DMS53 treated with DMSO at 0.1 percent for 48 hours (cell line): ENCODE results near the gene BLACAT1.
"Not testable (repeated sequence)": the region's sequence is repeated elsewhere in the genome, so short reads cannot be mapped to it uniquely, and the experiment has no call there.

Experiments used
- DNase-seq: peaks from one replicate; lab custom pipeline; 2025; ENCODE audit not compliant: unreplicated experiment; lab: John Stamatoyannopoulos, UW

Gene BLACAT1

DNA sequence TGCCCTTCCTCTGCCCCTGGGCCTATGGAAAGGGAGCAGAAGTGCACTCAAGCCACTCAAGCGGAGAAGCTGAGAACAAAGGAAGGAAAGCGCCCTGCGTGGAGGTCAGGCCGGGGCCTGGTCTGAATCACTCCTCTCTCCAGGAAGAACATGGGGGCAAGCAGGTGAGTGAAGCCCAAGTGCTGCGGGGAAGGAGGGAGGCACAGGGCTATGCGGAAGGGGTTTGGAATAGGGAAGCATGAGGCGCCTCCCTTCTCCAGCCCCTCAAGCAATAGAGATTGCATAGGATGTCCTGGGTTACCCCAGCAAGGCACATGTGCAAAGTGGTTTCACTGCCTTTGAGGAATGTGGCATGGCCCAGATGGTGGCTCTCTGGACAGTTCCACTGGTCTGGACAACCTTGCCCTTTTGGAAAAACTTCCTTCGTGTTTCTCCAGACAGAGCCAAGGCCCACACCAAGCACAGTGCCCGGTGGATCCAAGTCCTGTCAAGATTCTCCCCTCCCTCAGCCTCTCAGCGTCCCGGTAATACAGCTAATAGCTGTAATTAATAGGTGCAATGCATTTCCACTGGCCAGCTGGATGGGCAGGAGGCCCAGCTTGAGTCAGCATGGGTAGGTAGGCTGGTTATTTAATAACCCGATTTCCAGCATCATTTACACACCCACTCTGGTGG, 13.7 kb downstream of the BLACAT1 start:
- peak; percentile 94 for DNase-seq

DNA sequence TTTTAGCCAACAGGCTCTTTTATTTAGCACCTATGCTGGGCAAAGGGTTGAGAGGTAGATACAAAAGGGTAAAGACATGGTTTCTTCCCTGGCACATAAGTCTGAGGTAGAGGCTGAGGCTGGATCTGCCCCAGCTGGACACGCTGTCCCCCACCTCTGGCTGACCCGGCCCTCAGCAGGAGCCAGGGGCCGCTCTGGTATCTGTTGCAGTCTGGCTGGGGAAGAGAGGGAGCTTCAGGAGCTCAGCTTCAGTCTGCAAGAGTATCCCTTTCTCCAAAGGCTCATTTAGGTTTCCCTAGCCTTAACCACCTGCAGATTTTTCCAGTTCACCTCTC, 14.2 kb downstream of the BLACAT1 start:
- DNase-seq: no peak

DNA sequence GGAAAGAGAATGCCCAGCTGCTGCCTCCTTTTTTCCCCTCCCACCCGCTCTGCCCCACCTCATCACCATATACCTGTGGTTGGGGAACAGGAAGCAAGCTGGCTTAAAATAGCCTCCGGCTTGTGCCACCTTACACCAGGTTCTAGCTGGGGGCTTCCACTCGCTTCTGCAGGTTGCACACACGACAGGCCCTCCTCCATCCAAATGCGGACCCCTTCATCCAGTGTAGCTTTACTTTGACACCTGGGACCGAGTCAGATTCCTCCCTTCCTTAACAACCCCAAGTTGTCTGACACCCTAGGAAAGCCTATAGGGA, 14.6 kb downstream of the BLACAT1 start:
- no peak for DNase-seq

DNA sequence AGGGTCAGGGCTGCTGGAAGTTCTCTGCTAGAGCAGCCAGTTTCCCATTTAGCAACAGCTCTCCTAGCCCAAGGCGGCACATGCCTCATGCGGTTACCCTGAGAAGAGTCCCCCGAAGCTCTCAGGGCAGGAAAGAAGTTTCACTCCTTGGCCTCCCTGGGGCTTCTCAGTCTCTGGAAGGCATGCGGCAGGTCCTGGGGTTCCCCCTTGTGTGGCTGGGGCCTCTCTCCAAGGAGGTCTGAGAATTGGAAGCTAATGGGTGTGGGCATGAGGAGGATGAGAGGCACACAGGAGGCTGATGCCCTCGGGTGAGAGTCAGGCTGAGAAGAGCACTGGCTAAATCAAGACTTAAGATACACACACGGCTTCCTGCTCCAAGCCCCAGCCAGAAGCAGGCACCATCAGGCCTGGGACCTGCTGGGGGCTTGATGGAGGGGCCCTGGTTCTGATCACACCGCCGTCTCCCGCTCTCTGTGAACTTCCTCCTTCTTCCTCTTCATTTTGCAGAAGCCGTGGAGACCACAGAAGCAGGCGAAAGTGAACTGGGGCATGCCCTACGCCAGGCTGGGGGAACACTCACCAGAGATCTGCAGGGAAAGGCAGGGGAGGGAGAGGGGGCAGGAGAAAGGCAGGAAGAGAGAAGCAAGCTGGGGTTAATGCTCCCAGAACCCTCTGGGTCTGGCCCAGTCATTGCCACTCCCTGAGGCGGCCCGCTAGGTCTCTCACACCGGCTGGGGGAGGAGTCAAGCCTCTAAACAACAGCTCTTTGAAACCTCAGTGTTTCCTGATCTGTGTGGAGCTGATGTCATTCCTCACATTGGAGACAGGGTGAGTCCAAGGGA, 15.1 kb downstream of the BLACAT1 start:
- DNase-seq: peak; percentile 99

DNA sequence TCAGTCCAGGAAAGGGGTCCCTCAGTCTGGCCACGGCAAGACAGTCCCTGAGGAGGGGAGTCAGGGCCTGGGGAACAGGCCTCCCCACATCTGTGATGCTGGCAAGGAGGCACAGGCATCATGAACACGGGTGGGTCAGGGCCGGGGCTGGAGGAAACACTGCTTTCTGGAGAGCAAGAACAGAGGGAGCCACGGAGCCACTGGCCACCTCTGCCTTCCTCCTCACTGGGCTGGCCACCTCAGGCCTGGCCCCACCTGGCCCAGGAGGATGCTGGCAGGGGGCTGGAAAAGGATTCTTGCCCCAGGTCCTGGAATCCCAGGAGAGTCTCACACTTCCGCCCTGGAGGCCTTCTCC, 15.7 kb downstream of the BLACAT1 start:
- DNase-seq: no peak

DNA sequence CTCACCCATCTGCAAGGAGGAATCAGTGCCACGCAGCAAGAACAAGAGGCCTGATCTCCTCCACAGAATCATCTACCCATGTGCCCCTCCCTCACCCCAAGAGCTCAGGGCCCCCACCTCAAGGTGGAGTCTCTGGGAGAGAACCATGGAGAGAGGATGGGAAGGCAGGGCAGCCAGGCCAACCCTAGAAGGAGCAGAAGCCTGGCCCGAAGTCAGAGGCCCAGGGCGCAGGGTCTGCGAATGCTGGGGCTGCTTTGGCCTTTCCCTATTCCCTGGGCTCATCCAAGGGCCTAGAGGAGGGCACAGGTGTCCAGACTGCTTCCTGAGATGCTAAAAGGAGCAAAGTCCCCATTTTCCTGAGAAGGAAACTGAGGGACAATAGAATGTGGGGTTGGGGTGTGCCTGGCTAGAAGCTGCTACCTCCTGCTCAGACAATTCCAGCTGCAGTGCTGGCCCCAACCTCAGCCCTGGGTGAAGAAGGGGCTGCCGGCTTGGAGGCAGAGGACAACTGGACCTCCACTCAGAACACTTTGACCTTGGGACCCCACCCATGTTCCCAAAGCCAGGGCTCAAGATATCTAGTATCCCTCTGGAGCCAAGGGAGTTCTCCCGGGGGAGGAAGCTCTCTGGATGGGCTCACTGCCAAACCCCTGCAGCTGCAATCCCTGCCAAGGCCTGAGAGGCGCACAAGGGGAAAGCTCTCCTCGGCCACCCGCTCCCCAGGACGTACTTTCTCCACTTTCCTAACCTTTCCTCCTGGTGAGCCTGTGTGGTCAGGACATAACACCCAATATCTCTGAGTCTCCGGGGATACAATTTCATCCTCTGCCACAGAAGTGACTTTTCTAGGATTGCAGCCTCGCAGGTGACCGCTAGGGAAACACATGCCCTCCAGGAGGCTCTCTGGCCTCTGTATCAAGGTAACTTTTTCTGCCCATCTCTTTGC, 17.4 kb downstream of the BLACAT1 start:
- DNase-seq: peak; percentile 87

DNA sequence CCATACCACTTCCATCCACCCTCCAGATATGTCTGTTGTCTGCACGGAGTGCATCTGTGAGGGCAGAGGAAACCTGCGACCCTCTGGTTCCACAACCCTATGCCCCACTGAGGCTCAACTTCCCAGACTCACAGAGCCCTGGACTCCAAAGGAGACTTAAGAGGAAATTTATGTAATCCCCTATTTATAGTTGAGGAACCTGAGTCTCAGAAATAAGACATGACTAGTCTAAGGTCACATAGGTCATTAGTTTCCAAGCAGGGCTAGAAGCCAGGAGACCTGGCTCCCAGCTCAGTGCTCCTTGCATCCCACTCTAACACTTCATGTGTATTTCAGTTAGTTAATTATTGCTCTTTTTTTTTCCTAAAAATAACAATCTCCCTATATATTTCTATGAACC, 18.3 kb downstream of the BLACAT1 start:
- no peak for DNase-seq

DNA sequence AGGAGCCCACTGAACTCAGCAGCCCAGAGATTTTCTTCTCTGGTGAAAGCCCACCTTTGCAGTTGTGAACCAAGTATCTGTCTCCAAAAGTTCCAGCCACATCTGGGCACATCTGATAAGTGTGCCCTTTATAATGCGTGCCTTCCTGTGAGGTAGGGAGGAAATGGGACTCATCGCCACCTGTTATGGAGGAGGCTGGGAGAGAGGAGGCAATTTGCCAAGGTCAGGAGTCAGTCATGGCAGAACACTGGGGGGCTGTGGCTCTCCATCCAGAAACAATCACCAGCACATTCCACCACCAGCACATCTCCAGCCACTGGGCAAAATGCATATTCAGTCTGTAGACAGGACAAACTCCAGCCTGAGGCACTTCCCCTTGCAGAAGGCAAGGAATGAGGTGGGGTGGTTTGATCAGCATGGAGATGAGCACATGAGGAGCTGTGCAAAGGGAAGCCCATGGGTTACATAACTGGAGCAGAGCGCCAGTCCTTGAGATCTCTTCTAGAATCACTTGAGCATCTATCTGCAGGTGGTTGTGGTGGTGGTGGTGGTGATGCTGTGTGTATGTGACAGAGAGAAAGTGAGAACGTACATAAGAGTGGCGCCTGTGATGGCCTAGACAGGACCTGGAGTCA, 19.0 kb downstream of the BLACAT1 start:
- no peak for DNase-seq

DNA sequence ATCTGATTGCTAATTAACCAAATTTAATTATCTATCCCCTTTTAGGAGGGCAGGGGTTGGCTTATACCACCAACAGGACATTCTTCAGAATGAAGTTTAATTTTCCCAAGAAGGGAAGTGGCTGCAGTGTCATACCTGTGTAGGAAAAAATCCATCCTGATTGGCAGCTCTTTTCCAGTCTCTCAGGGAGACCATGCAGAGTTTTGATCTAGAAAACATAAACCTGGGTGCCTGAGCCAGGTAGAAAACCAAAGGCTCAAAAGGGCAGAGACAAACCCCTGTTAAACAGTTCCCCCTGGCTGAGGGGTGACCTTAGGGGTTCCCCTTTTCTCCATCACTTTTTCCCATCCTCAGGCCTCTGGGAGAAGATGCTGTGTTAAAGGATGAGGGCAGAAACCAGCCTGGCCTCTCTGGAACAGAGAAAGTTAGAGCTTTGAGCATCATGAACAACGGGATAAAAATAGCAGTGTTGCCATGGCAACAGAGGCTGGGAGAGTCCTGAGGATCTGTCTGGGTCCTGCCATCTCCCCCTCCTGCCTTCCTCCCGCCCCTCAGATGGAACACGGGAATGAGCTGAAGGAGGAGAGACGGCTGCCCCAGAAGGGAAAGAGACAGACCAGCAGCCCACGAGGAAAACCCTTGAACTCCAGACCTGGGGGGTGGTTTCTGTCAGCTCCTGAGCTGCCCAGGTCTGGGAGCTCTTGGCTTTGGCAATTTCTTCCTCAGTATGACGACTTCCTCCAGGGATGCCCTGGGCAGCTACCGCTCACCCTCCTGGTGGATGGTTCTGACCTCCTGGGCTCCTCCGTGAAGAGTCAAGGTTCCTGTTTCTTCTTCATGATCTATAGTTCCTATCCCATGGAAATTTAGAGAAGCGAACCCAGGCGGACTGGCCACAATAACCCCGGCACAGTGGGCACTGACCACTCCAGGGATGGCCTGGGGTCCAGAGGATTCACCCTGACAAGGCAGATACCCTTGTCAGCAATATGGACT, 20.0 kb downstream of the BLACAT1 start:
- no peak for DNase-seq

DNA sequence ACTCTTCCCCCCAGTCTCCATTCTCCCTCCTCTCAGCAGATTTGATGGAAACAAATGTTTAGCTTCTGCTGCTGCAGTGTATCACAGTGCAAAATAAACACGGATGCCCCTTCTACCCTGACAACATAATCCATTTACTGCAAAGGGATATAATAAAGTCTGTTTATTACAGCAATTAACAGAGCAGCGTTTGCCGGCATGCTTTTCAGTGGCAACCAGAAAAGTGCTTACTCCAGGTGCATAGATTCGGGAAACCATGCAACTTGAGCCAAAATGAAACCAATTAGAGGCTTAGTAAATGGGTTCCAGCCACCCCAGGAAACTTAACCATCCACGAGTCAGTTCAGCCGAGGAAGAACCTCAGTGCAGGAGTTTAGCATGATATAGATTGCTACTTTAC, 21.1 kb downstream of the BLACAT1 start:
- no peak for DNase-seq

DNA sequence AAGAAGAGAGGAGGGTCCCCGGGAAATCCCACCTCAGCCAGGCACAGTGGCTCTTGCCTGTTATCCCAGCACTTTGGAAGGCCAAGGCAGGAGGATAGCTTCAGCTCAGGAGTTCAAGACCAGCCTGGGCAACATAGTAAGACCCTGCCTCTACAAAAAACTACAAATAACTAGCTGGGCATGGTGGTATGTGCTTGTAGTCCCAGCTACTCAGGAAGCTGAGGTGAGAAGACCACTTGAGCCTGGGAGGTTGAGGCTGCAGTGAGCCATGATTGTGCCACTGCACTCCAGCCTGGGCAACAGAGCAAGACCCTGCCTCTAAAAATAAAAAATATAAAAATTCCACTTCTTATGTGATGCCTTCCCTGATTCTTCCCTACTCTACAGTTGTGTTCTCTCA, 23.2 kb downstream of the BLACAT1 start:
- not testable (repeated sequence) for DNase-seq

DNA sequence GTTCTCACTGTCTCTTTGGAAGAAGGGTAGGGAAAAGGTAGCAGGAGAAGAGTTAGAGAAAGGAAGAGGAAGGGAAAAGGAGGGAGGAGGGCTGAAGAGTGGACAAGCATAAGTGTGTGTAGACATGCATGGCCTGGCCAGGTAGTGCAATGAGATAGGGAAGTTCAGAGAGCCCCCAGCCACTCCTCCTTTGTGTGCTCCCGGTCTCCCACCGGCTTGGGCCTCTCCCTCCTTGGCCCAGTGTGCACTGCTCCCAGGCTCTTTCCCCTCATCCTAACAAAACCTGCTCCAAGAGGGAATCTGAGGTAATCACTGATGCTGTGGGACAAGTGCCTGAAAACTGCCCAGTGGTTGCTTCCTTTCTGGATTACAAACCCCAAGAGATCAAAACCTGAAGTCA, 23.7 kb downstream of the BLACAT1 start:
- DNase-seq: no peak

DNA sequence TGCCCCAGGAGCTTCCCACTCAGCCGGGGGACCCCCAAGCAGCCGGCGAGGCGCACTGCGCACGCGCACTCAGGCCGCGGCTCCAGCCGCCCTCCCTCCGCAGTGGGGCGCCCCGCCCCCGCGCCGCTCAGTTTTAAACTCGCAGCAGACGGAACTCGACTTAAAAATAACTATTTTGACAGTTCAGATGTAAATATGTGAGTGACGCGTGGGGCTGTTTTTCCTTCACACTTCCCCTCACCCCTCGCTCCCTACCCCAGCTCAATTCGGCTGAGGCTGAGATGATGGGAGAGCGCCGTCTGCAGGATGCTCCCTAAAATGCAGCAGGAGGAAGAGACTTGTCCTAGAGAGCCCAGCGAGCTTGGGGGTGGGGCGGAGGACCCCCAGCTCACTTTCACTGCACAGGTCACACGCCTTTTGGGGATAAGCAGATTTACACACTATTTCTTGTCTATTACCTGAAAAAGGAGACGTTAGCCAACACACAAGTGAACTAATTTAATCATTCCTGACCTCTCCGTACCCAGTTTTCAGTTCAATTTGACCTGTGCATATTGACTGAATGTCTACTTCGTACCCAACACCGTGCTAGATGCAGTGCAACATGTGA, 25.0 kb downstream of the BLACAT1 start:
- DNase-seq: peak; percentile 78

DNA sequence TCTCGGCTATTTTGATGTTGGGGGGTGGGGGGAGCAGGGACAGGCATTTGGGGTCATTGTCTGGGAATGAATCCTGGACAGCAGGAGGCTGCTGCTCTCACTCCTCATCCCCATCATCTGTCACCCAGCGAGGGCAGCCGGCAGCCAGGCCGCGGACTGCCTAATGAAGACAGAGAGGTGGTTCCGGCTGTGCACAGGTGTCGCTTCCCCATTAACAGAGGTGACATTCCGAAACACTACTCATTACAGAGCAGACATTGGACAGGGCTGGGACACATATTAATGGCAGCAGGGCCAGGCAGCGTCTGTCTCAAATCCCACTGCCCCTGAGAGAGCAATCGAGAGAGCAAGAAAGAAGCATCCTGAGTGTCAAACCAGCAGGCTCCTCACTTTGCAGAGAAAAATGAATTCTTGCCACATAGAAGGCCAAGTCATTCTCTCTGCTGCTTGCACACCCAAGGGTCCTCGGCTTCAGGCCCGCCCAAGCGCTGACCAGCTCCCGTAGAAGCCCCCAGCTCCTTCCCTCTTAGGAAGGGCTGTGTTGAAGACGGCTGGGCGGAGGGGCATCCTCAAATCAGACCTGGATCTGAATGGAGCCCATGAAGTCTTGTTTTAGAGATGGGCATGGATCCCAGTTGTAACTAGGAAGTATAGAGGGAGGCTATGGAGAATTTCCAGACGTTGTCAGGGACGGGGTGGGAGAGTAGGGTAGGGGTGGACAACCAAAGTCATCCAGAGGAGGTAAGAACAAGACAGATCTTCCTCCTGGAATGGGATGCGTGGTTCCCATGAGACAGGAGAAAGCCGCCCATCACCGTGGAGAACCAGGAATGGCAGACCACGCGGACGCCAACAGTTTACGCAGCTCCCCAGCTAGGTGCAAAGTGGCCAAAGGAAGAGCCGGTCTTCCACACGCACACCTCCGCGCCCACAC, 25.8 kb downstream of the BLACAT1 start:
- DNase-seq: peak; percentile 40

DNA sequence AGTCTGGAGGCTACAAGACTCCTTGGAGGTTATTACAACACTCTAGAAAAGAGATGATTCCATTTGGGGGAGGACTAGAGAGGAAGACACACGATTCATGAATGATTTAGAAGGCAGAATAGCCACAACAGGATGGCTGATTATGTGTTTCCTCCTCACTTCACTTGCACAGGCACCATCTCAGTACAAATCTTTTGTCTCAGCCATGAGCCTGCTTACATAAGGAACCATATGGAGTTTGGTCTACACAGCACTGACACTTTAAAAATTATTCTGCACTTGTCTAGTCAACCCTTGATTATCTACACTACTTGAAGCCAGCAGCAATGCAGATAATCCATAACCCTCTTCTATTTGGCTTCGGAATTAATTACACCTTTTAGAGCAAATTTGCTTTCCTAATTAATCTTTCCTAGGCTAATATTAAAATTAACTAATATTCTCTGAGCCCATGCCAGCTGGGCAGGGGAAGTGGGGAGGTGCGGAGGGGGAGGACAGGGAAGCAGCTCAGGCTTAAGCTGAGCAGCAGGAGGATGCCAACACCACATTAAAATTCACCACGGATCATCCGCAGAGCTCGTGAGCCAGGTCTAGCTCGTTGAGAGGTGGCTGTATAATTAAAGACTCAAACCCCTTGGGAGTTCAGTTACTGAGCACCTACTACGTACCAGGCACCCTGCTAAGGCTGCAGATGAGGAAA, 30.8 kb downstream of the BLACAT1 start:
- DNase-seq: no peak

DNA sequence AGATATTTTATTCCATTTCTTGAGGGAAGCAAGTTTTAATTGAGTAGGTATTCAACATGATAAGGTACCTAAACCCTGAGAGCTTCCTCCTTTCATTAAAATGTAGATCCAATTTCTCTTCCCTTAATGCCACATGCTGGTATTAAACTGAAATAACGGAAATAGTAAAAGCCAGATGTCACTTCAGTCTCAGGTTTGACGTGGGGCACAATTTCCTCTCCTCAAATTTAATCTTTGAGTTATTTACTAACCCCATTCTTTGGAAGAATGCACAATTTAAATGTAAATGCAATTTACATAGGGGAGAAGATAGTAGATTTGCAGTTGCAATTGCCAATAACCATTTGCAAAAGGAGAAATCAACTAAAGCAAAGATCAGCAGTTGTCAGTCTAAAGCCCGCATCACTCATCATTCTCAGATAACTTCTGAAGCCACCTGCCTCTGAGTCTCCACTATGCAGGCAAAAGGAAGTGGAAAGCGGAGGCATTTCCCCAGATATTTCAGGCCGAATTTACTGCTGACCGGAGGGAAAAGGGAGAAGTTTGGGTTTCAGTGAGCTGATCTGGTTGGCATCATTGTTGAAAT, 31.9 kb downstream of the BLACAT1 start:
- no peak for DNase-seq

DNA sequence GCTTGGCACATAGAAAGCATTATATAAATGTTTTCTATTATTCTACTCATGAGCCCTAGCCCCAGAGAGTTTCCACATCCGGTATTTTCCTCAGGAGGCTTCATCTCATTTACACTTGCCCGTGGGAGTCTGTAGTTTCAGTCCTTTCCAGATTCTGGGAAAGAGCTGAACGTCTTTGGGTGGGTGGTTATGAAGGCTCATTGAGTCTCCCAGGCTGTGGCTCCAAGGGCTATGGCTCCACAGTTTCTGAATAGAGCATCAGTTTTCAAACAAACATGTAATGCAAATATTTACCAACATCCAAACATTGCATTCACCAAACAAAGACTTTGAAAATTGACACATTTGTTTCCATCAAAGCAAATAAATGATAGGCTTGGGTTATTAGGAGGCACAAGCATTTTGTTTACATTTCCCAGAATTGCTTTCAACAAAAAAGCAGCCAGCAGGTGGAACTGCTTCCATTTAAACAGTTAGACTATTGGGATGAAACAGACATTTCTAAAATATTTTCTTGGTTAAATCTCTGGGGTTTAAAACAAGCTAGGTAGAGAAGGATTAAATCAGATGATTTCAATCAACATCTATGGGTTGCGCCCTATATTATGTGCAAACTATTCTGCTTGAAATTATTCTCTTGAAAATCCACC, 32.7 kb downstream of the BLACAT1 start:
- peak; percentile 81 for DNase-seq
